Kidney capillary endothelial cell (primary cell): ENCODE measurements around the gene PLEKHA6.

Experiments
- DNase-seq: peaks from one replicate; pipeline ENCODE4 v3.0.0-alpha.2; 2018; ENCODE audit warnings: low spot score

The PLEKHA6 gene

GRCh38 chr1:204383163-204383904 lies 23.6 kb upstream of the PLEKHA6 start:
- DNase-seq, result no peak

GRCh38 chr1:204382714-204383083 lies 23.0 kb upstream of the PLEKHA6 start:
- DNase-seq, result no peak

DNA sequence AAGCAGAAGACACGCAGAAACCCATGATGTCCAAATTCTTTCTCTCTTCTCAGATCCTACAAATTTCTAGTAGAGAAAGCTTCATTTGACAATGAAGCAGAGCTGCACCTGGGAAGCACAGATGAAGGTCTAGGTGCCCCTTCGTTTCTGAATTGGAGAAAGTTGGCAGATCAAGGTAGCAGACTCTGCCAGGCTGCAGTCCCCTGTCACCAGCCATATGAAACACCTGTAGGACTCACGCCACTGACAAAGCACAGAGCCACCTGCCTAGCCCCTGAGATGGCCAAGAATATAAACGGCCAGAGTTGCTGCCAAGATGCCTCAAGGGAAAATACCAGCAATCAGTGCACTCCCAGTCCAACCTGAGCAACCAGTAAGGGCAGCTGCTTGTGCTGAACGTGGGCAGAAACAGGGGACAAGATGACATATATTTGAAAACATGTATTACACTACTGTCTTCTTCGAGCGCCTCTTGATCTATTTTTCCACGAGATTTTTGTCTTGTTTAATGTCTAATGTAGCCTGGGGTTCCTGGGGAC lies 20.6 kb upstream of the PLEKHA6 start:
- DNase-seq, result no peak

DNA sequence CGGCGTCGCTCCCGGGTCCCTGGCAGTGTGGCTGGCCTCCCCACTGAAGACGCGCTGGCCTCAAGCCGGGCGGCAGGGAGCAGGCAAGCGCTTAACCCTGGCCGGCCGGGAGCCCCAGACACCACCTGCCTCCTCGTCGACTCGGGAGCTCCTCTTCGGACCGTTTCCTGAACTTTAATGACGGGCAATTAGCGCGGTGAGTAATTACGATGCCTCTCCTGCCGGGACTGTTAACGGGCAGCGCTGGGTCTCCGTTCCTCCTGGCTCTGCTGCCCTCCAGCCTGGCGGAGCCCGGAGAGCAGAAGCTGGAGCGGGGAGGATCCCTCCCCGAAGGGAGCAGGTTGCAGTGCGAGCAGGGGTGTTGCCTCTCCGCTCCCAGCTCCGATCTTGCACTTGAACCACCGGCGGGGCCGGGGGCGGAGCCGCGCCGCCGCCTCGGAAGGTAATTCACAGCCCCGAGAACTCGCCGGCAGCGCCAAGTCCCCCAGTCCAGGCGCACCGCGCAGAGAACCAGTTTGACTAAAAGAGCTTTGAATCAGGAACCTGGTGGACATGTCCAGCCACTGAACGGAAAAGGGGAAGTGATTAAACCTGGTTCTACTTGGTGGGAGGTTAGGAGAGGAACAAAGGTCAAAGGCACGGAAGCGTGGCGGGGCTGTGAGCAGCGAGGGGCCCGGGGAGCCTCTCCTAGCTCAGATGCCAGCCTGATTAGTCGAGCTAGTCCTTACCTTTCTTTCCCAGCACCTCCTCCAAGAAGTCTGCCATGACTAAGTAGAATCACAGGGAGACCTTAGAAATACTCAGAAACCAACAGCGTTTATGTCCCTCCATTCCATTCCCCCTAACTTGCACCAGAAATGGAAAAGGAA lies 18.3 kb upstream of the PLEKHA6 start:
- DNase-seq, result no peak

DNA sequence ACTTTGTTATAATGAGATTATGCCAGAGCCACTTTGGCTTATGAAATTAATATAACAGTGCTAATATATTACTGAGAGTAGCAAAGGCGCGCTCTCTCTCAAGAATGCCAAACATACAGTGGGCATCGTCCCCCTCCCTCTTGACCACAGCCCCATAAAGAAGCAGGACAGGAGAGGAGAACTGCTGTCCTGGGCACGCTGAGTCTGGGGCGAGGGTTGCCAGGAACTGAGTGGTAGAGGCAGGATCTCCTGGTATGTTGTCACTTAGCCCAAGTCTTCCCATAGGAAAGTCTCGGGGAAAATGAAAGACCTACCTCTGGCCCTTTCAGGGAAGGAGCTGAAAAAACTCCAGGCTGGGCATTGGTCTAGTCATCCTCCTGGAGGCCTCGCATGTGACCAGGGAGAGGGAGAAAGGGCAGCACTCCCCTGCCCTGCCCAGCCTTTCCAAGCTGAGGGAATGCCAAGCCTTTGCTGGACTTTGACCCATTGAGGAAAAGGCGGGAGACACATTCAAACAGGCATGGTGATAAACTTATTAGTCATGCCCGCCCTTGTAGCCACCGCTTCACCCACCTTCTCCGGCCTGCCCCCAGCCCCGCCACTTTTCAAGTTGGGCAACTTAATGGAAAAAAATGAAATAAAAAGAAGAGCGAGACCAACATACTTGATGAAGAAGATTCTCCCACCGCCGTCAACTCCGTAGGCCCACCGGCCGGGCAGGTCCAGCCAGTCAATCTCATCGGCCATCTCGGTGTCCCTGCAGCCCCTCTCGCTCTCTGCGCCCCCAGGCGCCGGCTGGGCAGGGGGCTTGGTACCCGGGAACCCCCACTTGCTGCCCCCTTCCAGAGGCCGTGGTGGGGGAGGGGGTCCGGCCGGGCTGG lies 17.4 kb upstream of the PLEKHA6 start:
- DNase-seq, result no peak

GRCh38 chr1:204376465-204376864 lies 16.7 kb upstream of the PLEKHA6 start:
- DNase-seq, result no peak

DNA sequence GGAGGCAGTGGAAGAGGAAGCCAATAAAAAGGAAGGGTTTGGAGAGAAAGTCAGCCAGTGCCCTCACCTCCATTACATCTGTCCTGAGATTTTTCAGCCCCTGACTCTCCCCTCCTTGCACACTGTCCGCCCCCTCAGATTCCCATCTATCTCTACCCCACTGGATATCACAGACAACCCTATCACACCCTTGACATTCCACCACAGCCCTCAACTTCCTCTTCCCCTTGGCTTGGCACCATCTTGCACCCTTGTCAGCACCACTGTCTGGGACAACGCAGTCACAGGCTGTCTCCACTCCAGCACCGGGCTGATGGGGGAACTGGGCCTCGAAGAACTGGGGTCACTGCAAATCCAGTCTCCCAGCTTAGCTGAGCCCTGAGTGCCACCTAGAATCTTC lies 14.2 kb upstream of the PLEKHA6 start:
- DNase-seq, result no peak

DNA sequence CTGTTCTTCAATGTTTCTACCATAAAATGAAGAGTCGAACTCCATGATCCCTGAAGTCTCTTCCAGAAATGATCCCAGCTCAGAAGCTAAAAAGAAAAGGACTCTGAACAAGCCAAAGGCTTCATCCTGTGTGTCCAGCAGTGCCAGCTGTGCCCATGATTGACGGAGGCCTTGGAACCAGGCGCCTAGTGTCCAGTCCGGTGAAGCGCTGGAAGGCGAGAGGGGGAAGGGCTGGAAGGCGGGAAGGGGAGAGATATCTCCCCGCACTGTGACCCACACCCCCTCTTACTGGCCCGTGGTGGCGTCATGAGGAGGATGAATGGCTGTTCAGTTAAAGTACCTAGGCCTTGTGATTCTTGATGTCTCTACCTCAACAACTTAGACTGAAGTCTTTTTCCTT lies 10.4 kb upstream of the PLEKHA6 start:
- DNase-seq, result no peak

- no peak for DNase-seq
These were observed 9.4 kb upstream of the PLEKHA6 start for GRCh38 chr1:204368996-204369726.

DNA sequence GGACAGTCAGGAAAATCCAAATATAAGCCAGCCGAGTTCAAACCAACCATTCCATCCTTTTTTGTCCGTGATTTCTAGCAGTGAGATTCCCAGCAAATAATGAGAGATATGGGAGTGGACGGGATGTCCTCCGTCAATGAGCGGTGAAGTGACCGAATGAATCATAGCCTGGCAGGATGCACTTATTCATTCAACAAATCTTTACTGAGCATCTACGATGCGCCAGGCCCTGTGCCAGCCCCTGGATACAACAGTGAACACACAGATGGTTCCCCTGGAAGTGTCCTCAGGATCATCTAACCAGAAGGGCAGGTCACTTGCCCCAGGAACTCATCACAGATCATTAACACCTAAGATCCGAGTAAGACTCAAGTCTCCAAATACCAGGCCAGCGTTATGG lies 8.2 kb upstream of the PLEKHA6 start:
- DNase-seq, result no peak

GRCh38 chr1:204367193-204367858 lies 7.6 kb upstream of the PLEKHA6 start:
- DNase-seq, result no peak

DNA sequence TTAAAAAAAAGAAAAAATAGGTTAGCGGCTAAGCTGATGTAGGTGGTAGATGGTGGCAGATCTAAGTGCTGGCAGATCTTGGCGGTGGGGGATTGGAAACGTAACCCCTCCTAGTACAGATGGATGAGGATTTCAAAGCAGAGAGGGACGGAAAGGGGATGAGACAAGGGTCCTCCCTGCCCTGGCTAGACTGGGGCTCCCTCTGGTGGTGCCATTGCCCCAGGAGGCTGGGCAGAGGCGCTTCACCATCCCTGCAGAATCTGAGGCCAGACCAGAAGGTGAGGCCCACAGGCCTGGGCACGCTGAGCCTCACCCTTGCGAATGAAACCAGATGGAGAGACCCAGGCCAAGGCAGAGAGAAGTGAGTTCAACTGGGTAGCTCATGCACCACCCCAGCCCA lies 7.0 kb upstream of the PLEKHA6 start:
- DNase-seq, result no peak

DNA sequence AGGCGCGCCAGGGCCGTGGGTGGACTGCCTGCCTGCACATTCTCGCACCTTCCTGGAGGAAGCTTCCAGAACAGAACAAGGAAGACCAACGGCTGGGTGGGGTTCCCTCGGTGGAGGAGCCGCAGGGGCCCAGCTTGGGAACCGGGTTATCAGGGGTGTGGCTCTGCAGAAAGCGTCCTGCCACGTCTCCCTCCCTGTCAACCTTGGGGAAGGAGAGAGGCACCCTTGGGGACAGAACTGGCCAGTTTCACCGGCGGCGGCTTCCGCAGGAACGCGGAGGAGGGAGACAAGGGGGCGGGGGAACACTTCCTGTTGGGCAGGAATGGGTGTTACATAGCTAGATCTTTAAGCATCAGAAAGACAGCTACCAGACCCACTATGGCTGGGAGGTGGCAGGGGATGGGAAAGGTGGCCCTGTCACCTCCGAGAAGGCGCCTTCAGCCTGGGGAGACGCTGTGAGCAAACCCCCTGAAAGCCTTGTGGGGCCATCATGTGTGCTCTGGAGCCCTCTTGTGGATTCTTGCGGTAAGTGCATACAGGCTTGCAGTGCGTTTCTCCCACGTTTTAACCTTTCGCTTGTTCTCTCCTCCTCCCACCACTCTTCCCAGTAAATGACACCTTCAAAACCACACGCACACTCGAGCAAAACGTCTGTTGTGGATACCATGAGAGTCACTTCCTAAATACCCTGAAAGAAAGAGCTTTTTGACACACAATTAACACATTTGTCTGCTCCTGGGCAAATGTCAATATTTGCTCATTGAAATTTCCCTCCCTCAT lies 3.8 kb upstream of the PLEKHA6 start:
- DNase-seq, result peak; percentile 69

GRCh38 chr1:204362984-204363334 lies 3.2 kb upstream of the PLEKHA6 start:
- DNase-seq, result no peak

GRCh38 chr1:204361781-204362180 lies 2.1 kb upstream of the PLEKHA6 start:
- DNase-seq, result no peak

GRCh38 chr1:204361341-204361771 lies 1.6 kb upstream of the PLEKHA6 start:
- no peak for DNase-seq

GRCh38 chr1:204360314-204360713 lies 585 bp upstream of the PLEKHA6 start:
- no peak for DNase-seq

GRCh38 chr1:204359131-204359473 lies 627 bp downstream of the PLEKHA6 start:
- DNase-seq, result no peak

DNA sequence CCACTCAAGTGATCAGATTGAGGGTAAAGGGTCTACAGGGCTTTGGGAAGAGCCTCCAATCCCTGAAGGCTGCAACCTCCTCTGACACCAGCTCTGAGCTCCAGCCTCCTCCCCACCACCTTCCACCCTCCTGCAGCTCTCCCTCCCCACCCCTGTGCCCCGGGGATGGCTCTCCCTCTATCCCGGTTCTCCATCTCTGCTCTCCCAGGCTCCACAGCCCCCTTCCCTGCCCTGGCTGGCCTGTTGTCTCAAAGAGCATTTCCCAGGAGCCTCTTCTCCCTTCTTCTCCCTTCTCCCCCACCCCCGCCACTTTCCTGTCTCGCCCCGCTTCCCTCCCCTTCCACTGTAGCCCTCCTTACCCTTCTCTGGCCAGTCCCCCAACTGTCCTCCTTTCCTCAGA lies 1.1 kb downstream of the PLEKHA6 start:
- DNase-seq, result no peak
